Gastrocnemius medialis (tissue), 4 donors: ENCODE results near the gene KPNB1. TPM values are rescaled to one million over a fixed set of nuclear protein-coding genes. Genes with fewer than 3 reads are reported as not detected.

Source experiments
- ATAC-seq, 2 donors: fragments of 150-250 bp; one replicate each; pipeline ENCODE4 v1.9.1; 2016
- DNase-seq, 2 donors: peaks; one replicate each; pipeline ENCODE4 v3.0.0-alpha.2; 2019
- H3K27ac ChIP-seq, 4 donors: fragments of 200-600 bp; sonication (generic); 1 replicate in 1 of 4; 2 replicates in 3 of 4; pipeline ENCODE4 v1.5.1; 2016 to 2018; ENCODE audit warnings: mild to moderate bottlenecking in 2 of 4, moderate library complexity in 1 of 4
- H3K27me3 ChIP-seq, 3 donors: fragments of 200-600 bp; sonication (generic) in 2 of 3; 1 replicate in 1 of 3; 2 replicates in 2 of 3; pipeline versions ENCODE4 v1.5.1 to v1.6.0; 2016 to 2019; ENCODE audit warnings: mild to moderate bottlenecking in 1 of 3, moderate library complexity in 1 of 3
- H3K36me3 ChIP-seq, 2 donors: fragments of 200-600 bp; sonication (generic) in 1 of 2; one replicate each; pipeline ENCODE4 v1.5.1; 2017 to 2018
- H3K4me1 ChIP-seq, 2 donors: fragments of 200-600 bp; sonication (generic) in 1 of 2; one replicate each; pipeline ENCODE4 v1.5.1; 2016 to 2017; ENCODE audit warnings: mild to moderate bottlenecking in 2 of 2
- H3K4me3 ChIP-seq, 4 donors: fragments of 200-600 bp; sonication (generic) in 3 of 4; 1 replicate in 1 of 4; 2 replicates in 3 of 4; pipeline ENCODE4 v1.5.1; 2016 to 2019; ENCODE audit warnings: mild to moderate bottlenecking in 2 of 4
- H3K9me3 ChIP-seq, 3 donors: fragments of 200-600 bp; sonication (generic) in 2 of 3; 1 replicate in 1 of 3; 2 replicates in 2 of 3; pipeline ENCODE4 v1.5.1; 2016 to 2019
- POLR2A ChIP-seq, 2 donors: fragments of 450-650 bp; IDR thresholded peaks; one replicate each; pipeline ENCODE4 v1.6.1; 2017; ENCODE audit warnings: antibody characterized with exemption in 2 of 2, mild to moderate bottlenecking in 2 of 2, moderate library complexity in 2 of 2
- in situ Hi-C, 4 donors: fragments of 200-750 bp; cut with MboI; loops; one replicate each; pipeline versions ENCODE4 v1.15.0 to v1.8.0; 2017; ENCODE audit warnings: low sequenced_read_pairs in 4 of 4
- intact Hi-C: fragments of 100-400 bp; cut with DNase I; formaldehyde crosslinking; loops from one replicate; pipeline ENCODE4 v1.15.1; 2023; ENCODE audit warnings: low total_unique reads
- total RNA-seq, 4 donors: library from RNA; depleted of rRNA; stranded (reverse); fragments of >200 nt; gene quantifications; one replicate each; pipeline versions ENCODE4 v1.1.0 to v1.2.3, GENCODE V29; 2016
- TF ChIP-seq, protein P1 (sequence below), 5 experiments: fragments of 450-650 bp in 3 of 5; fragments of 200-600 bp in 2 of 5; sonication (generic) in 2 of 5; IDR thresholded peaks in 4 of 5; conservative IDR thresholded peaks in 1 of 5; 1 replicate in 4 of 5; 2 replicates in 1 of 5; pipeline ENCODE4 v1.5.1; 2016 to 2019; ENCODE audit warnings: antibody characterized with exemption in 5 of 5, mild to moderate bottlenecking in 3 of 5, moderate library complexity in 3 of 5

The KPNB1 gene
- total RNA-seq, 4 donors from 2014 or later = 170 to 238 (median 211) TPM

DNA sequence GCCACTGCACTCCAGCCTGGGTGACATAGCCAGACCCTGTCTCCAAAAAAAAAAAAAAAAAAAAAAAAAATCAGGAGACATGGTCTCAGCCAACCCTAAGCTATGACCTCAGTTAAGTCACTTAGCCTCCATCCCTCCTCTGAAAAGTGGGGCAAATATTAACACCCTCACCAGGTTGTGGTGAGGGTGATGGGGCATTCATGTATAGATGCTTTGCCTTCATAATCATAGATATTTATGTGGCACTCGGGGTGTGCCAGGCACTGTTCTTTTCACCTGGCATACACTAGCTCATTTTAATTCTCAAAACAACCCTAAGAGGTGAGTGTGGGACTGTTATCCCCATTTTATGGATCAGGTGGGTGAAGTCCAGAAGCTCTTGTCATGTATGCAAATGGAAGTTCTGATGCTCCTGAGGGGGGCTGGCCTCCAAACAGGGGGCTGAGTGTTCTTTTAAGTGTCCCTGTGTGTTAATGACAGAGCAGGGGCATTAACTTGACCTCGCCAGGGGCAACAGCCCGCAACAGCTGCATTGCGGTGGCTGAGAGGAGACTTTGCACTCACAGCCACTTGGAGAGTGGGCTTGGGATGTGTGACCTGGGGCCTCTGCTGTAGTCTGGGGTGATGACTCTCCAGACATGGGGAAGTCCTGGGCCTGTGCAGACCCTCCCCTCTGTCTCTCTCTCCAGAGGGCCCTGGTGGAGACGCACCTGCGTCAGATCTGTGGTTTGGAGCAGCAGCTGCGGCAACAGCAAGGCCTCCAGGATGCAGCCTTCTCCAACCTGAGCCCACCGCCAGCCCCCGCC lies 48.4 kb downstream of the KPNB1 start:
- Histone ChIP-seq H3K27me3 (no peaks in the 10 kb centered on the region), H3K4me3 (no peak overlapping the region), H3K4me1 (peaks cover 6 to 9% of the 10 kb centered on the region in 2 donors), H3K27ac (no peak overlapping the region), H3K9me3 (no peaks in the 10 kb centered on the region), H3K36me3 (peaks cover 0 to 16% of the 10 kb centered on the region in 2 donors)
- intact Hi-C loops = loop anchor here (10.0 kb wide), 1 partner anchor 107 kb away; no protein-coding TSS in a partner anchor
- TF ChIP-seq, protein P1, sequence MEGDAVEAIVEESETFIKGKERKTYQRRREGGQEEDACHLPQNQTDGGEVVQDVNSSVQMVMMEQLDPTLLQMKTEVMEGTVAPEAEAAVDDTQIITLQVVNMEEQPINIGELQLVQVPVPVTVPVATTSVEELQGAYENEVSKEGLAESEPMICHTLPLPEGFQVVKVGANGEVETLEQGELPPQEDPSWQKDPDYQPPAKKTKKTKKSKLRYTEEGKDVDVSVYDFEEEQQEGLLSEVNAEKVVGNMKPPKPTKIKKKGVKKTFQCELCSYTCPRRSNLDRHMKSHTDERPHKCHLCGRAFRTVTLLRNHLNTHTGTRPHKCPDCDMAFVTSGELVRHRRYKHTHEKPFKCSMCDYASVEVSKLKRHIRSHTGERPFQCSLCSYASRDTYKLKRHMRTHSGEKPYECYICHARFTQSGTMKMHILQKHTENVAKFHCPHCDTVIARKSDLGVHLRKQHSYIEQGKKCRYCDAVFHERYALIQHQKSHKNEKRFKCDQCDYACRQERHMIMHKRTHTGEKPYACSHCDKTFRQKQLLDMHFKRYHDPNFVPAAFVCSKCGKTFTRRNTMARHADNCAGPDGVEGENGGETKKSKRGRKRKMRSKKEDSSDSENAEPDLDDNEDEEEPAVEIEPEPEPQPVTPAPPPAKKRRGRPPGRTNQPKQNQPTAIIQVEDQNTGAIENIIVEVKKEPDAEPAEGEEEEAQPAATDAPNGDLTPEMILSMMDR (IDR thresholded peaks at IDR 0.05 in 4 of 5, conservative IDR thresholded peaks at IDR 0.05 in 1 of 5) = no peak
- no peak for TF ChIP-seq POLR2A (IDR thresholded peaks at IDR 0.05)
- DNase-seq (no peak), ATAC-seq (no peak)
- in situ Hi-C loops = loop anchor here in 1 of 4 donors (10.0 kb wide), 1 partner anchor 107 kb away; no protein-coding TSS in a partner anchor

DNA sequence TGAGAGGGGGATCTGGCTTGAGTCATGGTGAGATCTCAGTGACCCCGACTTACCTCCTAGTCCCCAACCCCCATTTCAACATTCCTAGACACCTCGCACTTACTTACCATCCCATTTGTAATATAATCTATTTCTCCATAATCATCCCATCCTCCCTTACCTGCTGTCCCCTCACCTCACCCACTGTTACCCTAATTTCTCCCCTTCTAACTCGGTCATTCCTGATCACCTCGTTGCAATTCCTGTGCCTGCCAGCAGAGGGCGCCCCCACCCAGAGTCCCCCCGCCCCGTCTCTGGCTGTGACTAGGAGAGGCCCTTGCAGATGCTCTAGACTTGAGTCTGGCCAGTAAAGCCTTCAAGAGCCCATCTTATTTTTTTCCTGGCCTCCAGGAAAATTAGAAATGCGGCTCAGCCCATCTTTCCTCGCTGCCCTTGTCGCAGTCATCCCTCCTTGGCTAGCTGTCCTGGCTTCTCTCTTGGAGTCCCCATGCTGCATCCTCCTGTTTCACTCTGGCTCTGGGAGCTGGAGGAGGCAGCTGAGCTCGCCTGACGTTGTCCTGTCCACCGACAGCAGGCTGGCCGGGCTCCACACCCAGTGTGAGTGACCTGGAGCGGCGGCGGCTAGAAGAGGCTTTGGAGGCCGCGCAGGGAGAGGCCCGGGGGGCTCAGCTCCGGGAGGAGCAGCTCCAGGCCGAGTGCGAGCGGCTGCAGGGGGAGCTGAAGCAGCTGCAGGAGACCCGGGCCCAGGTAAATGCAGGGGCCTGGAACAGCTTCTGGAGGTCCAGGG lies 49.2 kb downstream of the KPNB1 start:
- in situ Hi-C loops (loop anchor here in 1 of 4 donors (10.0 kb wide), 1 partner anchor 106 kb away; no protein-coding TSS in a partner anchor), intact Hi-C loops (loop anchor here (10.0 kb wide), 1 partner anchor 106 kb away; no protein-coding TSS in a partner anchor)
- Histone ChIP-seq H3K27me3 (no peaks in the 10 kb centered on the region), H3K36me3 (peaks cover 0 to 16% of the 10 kb centered on the region in 2 donors), H3K27ac (no peak overlapping the region), H3K4me1 (peaks cover 4 to 7% of the 10 kb centered on the region in 2 donors), H3K4me3 (no peak overlapping the region), H3K9me3 (no peaks in the 10 kb centered on the region)
- TF ChIP-seq POLR2A (IDR thresholded peaks at IDR 0.05) = no peak
- TF ChIP-seq, protein P1 (IDR thresholded peaks at IDR 0.05 in 4 of 5, conservative IDR thresholded peaks at IDR 0.05 in 1 of 5) = peak; percentile 57 to 97 (median 84)
- no peak for DNase-seq
- no peak for ATAC-seq

DNA sequence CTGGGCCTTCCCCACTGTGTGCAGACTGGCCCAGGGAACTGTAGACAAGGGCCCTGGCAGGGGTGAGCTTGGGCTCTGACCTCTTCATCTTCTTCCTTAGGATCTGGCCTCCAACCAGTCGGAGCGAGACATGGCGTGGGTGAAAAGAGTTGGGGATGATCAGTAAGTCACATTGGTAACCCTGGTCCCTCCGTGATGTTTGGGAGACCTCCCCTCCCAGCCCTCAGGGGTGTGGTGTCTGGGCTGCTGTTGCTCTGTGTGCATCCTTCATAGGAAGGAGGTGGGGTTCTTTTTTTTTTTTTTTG lies 49.8 kb downstream of the KPNB1 start:
- no peak for ATAC-seq
- Histone ChIP-seq H3K36me3 (peaks cover 0 to 16% of the 10 kb centered on the region in 2 donors), H3K9me3 (no peaks in the 10 kb centered on the region), H3K4me3 (no peak overlapping the region), H3K27me3 (no peaks in the 10 kb centered on the region), H3K4me1 (peaks cover 4 to 7% of the 10 kb centered on the region in 2 donors), H3K27ac (no peak overlapping the region)
- intact Hi-C loops (loop anchor here (10.0 kb wide), 1 partner anchor 105 kb away; no protein-coding TSS in a partner anchor), in situ Hi-C loops (loop anchor here in 1 of 4 donors (10.0 kb wide), 1 partner anchor 105 kb away; no protein-coding TSS in a partner anchor)
- TF ChIP-seq POLR2A (IDR thresholded peaks at IDR 0.05) = no peak
- TF ChIP-seq, protein P1 (IDR thresholded peaks at IDR 0.05 in 4 of 5, conservative IDR thresholded peaks at IDR 0.05 in 1 of 5) = no peak
- no peak for DNase-seq

DNA sequence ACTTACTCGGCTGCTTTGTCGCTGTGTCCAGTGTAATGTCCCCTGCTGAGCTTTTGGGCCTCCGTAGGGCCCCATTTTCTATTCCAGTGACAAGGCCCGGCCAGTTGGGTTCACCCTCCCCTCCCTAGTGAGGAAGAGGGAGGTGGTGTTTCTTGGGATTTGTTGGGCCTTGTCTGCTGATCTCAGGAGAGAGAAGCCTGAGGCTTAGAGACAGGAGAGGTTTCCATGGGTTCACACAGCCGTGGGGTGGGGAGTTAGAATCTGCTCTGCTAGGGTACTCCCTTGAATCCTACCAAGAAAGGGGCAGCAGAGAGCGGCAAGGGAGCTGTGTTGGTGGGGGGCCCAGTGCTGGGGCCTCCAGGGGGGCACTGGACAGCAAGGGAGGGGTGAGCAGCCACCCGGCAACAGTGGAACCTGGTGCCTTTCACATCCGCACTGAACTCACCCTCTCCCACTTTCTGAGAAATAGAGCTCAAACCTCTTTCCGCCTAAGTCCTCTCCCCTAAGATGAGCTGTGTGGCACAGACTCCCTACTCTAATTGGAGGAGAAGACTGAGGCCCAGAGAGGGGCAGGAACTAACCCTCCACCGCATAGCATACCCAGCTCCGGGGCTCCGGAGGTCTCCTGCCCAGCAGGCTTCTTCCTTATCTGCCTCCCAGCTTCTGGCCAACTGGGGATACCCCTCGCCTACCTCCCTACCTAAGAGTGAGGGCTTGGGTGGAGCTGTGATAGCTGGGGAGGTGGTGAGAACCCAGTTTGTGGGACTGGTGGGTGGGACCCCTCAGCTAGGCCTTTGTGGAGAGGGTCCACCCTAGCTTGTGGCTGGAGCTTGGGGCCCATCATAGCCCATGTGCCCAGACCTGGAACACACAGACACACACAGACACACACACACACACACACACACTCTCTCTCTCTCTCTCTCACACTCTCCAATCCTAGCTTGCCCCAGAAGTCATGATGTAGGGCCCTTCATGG lies 51.0 kb downstream of the KPNB1 start:
- no peak for DNase-seq
- ATAC-seq = no peak
- no peaks in the 10 kb centered on the region for H3K27me3 ChIP-seq
- intact Hi-C loops = no loop called here
- no peak overlapping the region for H3K27ac ChIP-seq
- no peak overlapping the region for H3K4me3 ChIP-seq
- no peaks in the 10 kb centered on the region for H3K9me3 ChIP-seq
- H3K4me1 ChIP-seq = peaks cover 0 to under 1% of the 10 kb centered on the region in 2 donors
- TF ChIP-seq, protein P1 (IDR thresholded peaks at IDR 0.05 in 4 of 5, conservative IDR thresholded peaks at IDR 0.05 in 1 of 5) = no peak
- no peak for TF ChIP-seq POLR2A (IDR thresholded peaks at IDR 0.05)
- in situ Hi-C loops = no loop called here
- peaks cover 0 to 16% of the 10 kb centered on the region in 2 donors for H3K36me3 ChIP-seq
